Measurements from ENCODE around the gene AP4S1. TPM values are rescaled to one million over a fixed set of nuclear protein-coding genes. Genes with fewer than 3 reads are reported as not detected.
"Not testable (repeated sequence)": the region's sequence is repeated elsewhere in the genome, so short reads cannot be mapped to it uniquely, and the experiment has no call there.

The AP4S1 gene
- total RNA-seq, 1 donor from 2014 or later = 1.8 TPM

GRCh38 chr14:31000629-31001338 is 24.7 kb upstream of the AP4S1 start:
- no peak for FAIRE-seq
- TF ChIP-seq CTCF (IDR thresholded peaks at IDR 0.05; ENCODE audit: insufficient read depth, low read length, severe bottlenecking) = no peak
- no peaks in the 10 kb centered on the region for H3K27me3 ChIP-seq (ENCODE audit: control insufficient read depth, insufficient read depth, low read length)
- H3K4me3 ChIP-seq (ENCODE audit: low read depth, low read length) = no peak overlapping the region
- peaks cover 2% of the 10 kb centered on the region for H3K36me3 ChIP-seq (ENCODE audit: control insufficient read depth, insufficient read depth, low read length)
- DNase-seq (ENCODE audit: low read depth) = no peak

- DNase-seq (ENCODE audit: low read depth) (no peak), FAIRE-seq (no peak)
- H3K4me3 ChIP-seq (ENCODE audit: low read depth, low read length) = no peak overlapping the region
- TF ChIP-seq CTCF (IDR thresholded peaks at IDR 0.05; ENCODE audit: insufficient read depth, low read length, severe bottlenecking) = no peak
- H3K36me3 ChIP-seq (ENCODE audit: control insufficient read depth, insufficient read depth, low read length) = peaks cover 2% of the 10 kb centered on the region
- H3K27me3 ChIP-seq (ENCODE audit: control insufficient read depth, insufficient read depth, low read length) = no peaks in the 10 kb centered on the region
These were observed 24.1 kb upstream of the AP4S1 start for GRCh38 chr14:31001339-31001658.

- TF ChIP-seq CTCF (IDR thresholded peaks at IDR 0.05; ENCODE audit: insufficient read depth, low read length, severe bottlenecking) = no peak
- no peak for FAIRE-seq
- peaks cover 2% of the 10 kb centered on the region for H3K36me3 ChIP-seq (ENCODE audit: control insufficient read depth, insufficient read depth, low read length)
- H3K27me3 ChIP-seq (ENCODE audit: control insufficient read depth, insufficient read depth, low read length) = no peaks in the 10 kb centered on the region
- H3K4me3 ChIP-seq (ENCODE audit: low read depth, low read length) = no peak overlapping the region
- no peak for DNase-seq (ENCODE audit: low read depth)
These were observed 22.2 kb upstream of the AP4S1 start for GRCh38 chr14:31003284-31003683.

- not testable (repeated sequence) for H3K27me3 ChIP-seq (ENCODE audit: control insufficient read depth, insufficient read depth, low read length); H3K36me3 ChIP-seq (ENCODE audit: control insufficient read depth, insufficient read depth, low read length); H3K4me3 ChIP-seq (ENCODE audit: low read depth, low read length); FAIRE-seq; DNase-seq (ENCODE audit: low read depth)
These were observed 21.4 kb upstream of the AP4S1 start for GRCh38 chr14:31004007-31004406.

GRCh38 chr14:31006703-31007102 is 18.7 kb upstream of the AP4S1 start:
- no peaks in the 10 kb centered on the region for H3K27me3 ChIP-seq (ENCODE audit: control insufficient read depth, insufficient read depth, low read length)
- H3K4me3 ChIP-seq (ENCODE audit: low read depth, low read length) = no peak overlapping the region
- DNase-seq (ENCODE audit: low read depth) (no peak), FAIRE-seq (no peak)
- peaks cover 5% of the 10 kb centered on the region for H3K36me3 ChIP-seq (ENCODE audit: control insufficient read depth, insufficient read depth, low read length)
- no peak for TF ChIP-seq CTCF (IDR thresholded peaks at IDR 0.05; ENCODE audit: insufficient read depth, low read length, severe bottlenecking)

- FAIRE-seq = no peak
- Histone ChIP-seq H3K36me3 (ENCODE audit: control insufficient read depth, insufficient read depth, low read length) (peaks cover 4% of the 10 kb centered on the region), H3K4me3 (ENCODE audit: low read depth, low read length) (no peak overlapping the region), H3K27me3 (ENCODE audit: control insufficient read depth, insufficient read depth, low read length) (no peaks in the 10 kb centered on the region)
- DNase-seq (ENCODE audit: low read depth) = no peak
- no peak for TF ChIP-seq CTCF (IDR thresholded peaks at IDR 0.05; ENCODE audit: insufficient read depth, low read length, severe bottlenecking)
These were observed 15.4 kb upstream of the AP4S1 start for GRCh38 chr14:31009836-31010574.

Data from bronchial epithelial cell (primary cell).